Loucy (cell line): ENCODE measurements around the gene NETO2.

Source experiments
- CTCF ChIP-seq: fragments of 200-600 bp; sonication (generic); conservative IDR thresholded peaks from 2 replicates; pipeline ENCODE4 v1.5.1; 2014; ENCODE audit warnings: mild to moderate bottlenecking, antibody characterized with exemption, low read length
- EZH2phosphoT487 ChIP-seq: fragments of 200-600 bp; IDR thresholded peaks from 2 replicates; pipeline ENCODE4 v1.6.1; 2018; ENCODE audit warnings: antibody characterized with exemption, mild to moderate bottlenecking, moderate library complexity, borderline replicate concordance

GRCh38 chr16:47045459-47045858, 98.3 kb downstream of the NETO2 start:
- TF ChIP-seq CTCF (no peak), EZH2phosphoT487 (0 out of 2 replicates have a peak, but pooled peaks have one; percentile 36)
